GM12864 (cell line): ENCODE data around the gene ARHGAP42.

Experiments
- DNase-seq: peaks from one replicate; pipeline ENCODE4 v3.0.0-alpha.2; 2011; ENCODE audit warnings: low read depth
- H3K4me3 ChIP-seq: 2 replicates; pipeline ENCODE4 v1.5.1; 2011; ENCODE audit warnings: mild to moderate bottlenecking, low read depth, low read length, control low read depth
- TF ChIP-seq, protein P1 (sequence below): IDR thresholded peaks from 2 replicates; pipeline ENCODE4 v1.5.1; 2011; ENCODE audit warnings: low read depth, mild to moderate bottlenecking, moderate library complexity, low read length, control low read depth, inconsistent platforms; ENCODE audit errors: missing control alignments

Gene ARHGAP42

DNA sequence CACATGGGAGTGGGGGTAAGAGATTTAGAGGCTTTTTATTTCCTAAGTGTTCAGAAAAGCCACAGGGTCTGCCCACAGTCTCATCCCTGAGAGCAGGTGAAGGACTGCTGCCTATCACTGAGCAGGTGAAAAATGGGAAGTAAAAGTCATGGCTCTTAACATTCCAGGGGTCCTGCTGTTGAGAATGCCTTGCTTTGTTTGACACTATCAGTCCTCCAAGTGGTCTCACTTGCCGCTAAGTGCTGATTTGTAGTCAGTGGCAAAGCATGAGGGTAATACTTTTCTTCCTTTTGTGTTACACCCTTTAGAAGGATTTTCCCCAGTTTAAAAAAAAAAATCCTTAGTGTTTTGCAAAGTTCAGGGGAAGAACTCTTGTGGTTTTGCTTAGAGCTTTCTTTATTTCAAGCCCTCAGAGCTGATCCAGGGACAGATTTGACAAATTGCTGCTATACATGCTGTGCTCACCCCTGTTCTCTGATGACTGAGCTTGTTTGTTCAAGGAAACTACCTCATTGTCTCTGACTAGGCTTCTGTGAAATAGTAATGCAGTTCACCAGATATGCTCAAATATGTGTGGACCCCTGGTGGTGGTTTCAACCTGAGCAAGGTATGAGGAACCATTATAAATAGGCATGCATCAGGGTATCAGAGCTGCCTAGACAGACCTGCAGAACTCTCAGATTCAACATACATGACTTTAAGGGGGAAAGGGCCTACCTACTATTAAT lies 141.0 kb downstream of the ARHGAP42 start:
- H3K4me3 ChIP-seq = no peak overlapping the region
- TF ChIP-seq, protein P1, sequence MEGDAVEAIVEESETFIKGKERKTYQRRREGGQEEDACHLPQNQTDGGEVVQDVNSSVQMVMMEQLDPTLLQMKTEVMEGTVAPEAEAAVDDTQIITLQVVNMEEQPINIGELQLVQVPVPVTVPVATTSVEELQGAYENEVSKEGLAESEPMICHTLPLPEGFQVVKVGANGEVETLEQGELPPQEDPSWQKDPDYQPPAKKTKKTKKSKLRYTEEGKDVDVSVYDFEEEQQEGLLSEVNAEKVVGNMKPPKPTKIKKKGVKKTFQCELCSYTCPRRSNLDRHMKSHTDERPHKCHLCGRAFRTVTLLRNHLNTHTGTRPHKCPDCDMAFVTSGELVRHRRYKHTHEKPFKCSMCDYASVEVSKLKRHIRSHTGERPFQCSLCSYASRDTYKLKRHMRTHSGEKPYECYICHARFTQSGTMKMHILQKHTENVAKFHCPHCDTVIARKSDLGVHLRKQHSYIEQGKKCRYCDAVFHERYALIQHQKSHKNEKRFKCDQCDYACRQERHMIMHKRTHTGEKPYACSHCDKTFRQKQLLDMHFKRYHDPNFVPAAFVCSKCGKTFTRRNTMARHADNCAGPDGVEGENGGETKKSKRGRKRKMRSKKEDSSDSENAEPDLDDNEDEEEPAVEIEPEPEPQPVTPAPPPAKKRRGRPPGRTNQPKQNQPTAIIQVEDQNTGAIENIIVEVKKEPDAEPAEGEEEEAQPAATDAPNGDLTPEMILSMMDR = peak; percentile 42
- DNase-seq = peak; percentile 22

DNA sequence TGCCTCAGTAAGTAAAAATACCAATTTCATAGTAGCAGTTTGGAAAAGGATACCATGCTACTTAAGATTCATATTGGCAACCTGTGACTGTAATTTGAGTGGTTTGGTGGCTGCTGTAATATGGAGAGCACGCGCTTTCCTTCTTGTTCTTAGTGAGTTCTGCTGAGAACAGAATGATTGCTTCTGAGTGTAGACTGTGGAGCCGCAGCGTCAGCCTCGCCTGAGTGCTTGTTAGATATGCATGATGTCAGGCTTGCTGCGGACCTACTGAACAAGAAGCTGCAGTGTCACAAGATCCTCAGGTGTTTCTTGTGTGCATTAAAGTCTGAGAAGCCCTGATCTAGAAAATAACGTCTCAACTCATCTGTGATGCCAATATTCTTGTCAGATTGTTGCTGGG lies 143.2 kb downstream of the ARHGAP42 start:
- DNase-seq = no peak
- H3K4me3 ChIP-seq = no peak overlapping the region
- TF ChIP-seq, protein P1 = no peak

DNA sequence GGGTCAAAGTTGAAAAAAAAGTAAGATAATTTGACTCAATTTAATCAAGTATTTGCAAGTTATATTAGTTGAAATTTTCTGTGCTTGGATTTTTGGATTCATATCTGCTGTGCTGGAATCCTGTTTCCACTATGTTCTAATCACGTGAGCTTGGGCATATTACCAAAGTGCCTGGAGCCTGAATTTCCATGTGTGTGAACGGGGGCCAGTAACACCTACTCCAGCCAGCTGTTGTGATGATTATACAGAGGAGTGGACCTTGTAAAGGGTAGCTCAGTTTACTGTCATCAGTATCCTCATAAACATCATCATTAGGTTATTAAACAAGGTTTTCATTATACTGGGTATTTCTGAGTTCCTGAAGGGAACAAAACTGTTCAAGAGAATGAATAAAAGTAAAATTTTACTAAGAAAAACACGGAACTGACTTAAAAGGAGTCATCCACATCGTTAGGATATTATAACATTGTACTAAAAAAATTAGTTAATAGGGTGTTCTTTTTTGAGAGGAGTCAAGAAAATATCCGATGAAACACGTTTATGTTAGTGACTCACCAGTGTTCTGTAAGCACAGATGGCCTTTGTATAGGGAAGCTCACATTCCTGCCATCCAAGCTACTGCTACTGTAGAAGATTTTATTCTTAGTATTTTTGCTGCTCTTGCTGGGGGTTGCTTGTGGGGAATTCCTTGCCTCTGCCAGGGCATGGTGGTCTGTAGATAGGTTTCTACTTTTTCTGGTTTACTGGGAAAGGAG lies 144.1 kb downstream of the ARHGAP42 start:
- no peak for DNase-seq
- TF ChIP-seq, protein P1 = no peak
- H3K4me3 ChIP-seq = no peak overlapping the region

DNA sequence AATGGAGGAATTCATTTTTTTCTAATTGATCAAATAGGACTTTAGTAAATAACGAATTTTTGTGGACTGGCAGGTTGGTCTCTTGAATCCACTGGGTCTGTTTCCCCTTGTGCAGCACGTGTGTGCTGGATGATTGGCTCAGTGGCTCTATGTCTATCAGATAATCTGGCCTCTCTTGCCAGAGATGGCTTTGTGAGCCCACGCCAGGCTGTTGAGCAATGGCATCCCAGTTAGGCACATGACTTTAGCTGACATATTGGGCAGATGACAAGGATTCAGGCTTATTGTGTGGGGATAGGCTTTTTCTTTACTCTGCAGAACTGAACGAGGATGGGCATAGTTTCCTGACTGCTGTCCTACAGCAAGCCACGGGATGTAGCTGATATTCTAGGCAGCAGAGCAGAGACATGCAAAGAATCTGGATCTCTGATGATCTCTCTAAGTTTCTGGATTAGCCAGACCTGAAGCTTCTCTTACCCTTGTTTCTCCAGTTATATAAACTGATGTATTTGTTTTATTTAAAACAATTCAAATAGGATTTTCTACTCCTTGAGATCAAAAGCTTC lies 144.9 kb downstream of the ARHGAP42 start:
- DNase-seq = no peak
- TF ChIP-seq, protein P1 = no peak
- H3K4me3 ChIP-seq = no peak overlapping the region

DNA sequence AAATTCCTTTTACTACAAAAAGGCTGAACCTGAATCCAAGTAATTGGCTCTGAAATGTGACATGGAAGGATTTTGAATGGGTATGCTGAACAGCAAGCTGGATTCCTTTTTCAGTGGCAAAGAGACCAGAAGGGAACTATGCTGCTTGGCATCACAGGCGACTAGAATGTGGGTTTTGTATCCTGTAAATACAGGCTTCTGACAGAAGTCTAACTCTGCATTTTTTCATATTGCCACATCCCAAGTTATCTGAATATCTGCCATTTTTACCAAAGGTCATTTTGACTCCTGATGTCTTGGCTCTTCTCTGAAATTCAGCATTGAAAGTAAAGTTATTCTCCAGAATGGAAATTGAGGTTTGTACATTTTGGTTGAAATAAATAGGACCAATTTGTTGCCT lies 145.7 kb downstream of the ARHGAP42 start:
- no peak overlapping the region for H3K4me3 ChIP-seq
- DNase-seq = no peak
- TF ChIP-seq, protein P1 = no peak

DNA sequence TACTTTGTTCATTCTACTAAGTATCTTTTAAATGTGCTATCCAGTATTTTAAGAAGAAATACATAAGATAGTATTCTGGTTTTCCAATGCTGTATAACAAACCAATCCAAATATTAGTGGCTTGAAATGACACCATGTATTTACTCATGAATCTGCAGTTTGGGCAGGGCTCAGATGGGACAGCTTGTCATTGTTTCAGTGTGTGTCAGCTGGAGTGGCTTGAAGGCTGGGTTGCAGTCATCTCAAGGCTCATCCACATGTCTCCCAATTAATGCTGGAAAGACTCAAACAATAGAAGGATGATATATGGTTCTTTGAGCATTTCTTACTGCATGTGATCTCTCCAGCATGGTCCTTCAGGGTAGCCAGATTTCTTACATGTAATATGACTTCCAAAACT lies 146.2 kb downstream of the ARHGAP42 start:
- DNase-seq = no peak
- TF ChIP-seq, protein P1 = no peak
- no peak overlapping the region for H3K4me3 ChIP-seq

DNA sequence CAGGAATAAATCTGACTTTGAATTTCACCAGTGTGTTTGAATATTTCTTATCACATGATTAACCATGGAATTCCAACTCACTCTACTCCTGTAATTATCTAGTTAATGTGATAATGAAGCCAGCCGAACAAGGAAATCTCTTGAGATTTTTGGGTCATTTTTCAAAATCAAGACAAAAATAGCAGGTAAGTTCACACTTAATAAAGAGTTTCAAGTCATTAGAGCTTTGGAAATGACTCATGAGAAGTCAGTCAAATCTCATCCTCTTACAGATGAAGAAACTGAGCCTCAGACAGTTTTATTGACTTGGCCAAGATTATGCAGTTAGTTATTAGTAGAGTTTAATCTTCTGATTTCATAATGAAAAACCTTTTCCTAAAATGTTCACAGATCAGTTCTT lies 148.8 kb downstream of the ARHGAP42 start:
- no peak for DNase-seq
- H3K4me3 ChIP-seq = no peak overlapping the region
- TF ChIP-seq, protein P1 = no peak
